HG02759 (cell line): ENCODE measurements around the gene ARMS2.

Source experiments
- ATAC-seq: cut with Tn5 transposase; IDR thresholded peaks from one replicate; pipeline ENCODE4 v1.9.1; 2021; ENCODE audit warnings: mild to moderate bottlenecking, moderate library complexity; ENCODE audit not compliant: unreplicated experiment

The ARMS2 gene

DNA sequence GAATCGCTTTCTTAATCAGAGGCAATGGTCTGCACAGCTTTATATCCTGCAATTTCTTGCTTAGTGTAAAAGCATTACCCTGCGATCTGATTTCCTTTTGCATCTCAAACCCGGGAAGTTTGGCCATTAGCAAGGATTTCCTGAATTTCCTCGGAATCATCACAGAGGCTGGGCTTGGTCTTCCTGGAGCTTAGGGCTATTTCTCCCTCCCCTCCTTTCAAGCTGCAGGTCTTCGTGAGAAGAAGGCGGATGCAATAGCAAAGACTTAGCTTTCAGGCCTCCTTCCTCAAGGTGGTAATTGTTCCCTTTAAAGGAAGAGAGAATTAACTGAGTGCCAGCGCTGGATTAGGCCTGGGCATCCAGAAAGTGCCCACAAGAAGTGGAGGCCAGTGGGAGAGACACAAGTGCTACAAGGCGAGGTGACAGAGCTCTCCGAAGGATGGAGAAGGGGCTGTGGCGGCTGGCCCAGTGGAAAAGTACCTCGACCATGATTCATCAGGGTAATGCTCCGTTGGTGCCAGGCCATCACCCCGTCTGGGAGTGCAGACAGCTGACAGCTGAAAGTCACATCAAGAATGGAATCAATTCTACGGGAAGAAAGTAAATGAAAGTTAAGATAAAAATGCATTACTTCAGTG lies 4.0 kb upstream of the ARMS2 start:
- no peak for ATAC-seq

DNA sequence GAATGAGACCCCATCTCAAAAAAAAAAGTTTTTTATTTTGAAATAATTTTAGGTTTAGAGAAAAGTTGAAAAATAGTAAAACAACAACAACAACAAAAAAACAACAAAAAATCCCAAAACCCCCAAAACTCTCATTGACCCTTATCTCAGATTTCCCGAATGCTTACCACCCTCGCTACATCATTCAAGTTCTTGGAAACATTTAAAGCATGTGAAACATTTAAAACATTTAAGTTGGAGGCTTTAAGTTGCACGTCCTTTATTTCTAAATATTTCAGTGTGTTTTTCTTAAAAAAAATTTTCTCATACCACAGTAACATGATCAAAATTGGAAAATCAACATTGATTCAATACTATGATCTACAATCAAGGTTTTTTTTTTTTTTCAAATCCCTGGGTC lies 382 bp upstream of the ARMS2 start:
- no peak for ATAC-seq

DNA sequence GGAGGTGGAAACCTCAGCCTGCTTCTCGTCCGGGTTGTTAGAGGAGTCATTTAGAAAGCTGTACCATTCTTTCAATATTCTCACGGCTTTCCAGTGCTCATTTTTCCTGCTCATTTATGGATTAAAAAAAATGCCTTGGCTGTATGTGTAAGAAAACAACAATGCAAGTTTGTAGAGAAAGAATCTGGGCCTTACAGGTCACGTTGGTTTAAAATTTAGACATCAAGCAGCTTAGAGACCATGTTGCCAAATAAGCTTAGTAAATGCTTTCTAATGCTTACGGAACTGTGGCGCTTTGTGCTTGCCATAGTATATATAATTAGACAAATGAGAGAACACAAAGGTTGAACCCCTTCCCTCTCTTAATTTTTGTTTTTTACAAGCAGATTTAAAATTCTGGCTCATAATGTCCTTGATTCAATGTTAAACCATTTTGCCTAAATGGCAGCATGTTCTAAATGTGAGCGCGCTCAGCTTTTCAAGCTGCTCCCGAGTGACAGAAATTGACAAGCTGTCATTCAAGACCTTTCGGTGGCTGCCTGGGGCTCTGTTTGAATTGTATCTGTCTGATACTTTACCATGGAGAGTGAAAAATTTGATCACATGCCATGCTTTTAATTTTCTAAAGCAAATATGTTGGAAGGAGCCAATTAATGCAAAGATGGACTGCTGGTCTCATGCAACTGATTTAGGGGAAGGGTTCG lies 1.1 kb downstream of the ARMS2 start:
- no peak for ATAC-seq

DNA sequence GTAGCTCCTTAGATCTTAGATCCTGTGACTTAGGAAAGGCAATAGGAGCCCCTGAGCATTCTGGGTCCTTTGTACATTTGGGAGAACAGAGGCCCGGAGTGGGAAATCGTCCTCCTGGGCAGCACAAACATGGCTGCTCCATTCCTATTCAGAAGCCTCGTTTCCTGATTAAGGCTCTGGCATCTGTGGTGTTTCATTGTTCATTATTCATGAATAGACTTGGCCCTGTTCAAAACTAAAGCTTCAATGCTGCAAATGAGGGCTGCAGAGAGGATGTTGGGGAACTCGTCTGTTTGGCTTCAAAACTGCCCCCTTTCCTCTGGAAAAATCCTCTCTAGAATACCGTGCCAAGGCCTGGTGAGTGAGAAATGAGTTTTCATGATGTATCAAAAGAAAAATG lies 3.5 kb downstream of the ARMS2 start:
- no peak for ATAC-seq

DNA sequence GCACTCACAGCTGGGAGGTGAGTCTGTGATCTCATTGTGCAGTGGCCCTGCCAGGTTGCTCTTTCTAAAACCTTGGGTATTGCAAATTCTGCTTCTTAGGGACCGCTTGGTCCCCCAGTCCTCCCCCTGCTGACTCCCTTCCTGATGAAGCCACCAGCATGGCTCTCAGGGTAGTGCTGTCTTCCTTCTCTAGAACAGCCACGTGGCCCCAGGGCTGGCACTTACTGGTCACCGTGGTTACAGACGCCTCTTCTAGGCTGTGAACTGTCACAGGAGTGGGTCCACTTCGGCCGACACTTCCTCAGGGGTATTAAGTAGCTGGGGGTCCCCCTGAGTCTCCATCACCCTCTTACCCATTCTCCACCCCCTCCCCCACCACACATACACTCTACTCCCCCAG lies 4.2 kb downstream of the ARMS2 start:
- no peak for ATAC-seq

DNA sequence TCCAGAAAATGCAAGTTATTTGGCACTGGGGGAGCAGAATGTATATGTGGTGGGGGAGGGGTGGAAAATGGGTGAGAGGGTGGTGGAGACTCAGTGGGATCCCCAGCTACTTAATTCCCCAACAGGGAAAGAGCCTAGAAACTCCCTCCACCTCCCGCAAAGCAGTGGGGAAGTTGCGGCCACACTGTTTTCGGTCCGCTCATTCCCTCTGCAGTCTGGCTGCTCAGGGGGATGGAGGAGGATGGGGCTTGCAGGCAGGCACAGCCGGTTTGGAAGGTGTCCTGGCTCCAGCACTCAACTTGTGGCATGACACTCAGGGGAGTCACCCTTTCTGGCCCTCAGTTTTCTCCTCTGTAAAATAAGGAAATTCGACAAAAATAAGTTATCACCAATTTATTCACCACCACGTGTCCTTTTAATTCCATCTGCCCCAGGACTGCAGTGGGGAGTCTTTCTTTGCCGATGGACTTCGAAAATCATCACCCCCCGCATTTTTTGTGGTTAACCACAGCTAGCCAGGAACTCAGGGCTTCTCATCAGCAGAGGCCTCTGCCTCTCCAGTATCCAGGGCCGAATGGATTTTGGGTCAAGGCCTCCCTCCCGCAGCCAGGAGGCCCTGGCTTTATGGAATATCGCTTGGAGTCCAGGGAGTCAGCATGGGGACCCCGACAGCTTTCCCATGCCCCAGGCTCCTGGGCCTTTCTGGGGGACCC lies 5.3 kb downstream of the ARMS2 start:
- no peak for ATAC-seq

DNA sequence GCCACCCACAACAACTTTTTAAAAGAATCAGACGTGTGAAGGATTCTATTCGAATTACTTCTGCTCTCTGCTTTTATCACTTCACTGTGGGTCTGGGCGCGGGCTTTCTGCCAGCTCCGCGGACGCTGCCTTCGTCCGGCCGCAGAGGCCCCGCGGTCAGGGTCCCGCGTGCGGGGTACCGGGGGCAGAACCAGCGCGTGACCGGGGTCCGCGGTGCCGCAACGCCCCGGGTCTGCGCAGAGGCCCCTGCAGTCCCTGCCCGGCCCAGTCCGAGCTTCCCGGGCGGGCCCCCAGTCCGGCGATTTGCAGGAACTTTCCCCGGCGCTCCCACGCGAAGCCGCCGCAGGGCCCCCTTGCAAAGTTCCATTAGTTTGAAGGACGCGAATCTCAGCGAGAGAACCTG lies 6.4 kb downstream of the ARMS2 start:
- ATAC-seq, result no peak

DNA sequence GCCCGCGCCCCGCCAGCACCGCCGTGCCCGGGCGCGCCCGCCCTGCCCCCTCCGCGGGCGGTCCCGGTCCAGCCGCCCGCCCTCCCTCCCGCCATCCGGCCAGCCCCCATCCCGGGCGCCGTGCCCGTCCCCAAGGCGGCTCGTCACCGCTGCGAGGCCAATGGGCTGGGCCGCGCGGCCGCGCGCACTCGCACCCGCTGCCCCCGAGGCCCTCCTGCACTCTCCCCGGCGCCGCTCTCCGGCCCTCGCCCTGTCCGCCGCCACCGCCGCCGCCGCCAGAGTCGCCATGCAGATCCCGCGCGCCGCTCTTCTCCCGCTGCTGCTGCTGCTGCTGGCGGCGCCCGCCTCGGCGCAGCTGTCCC lies 6.9 kb downstream of the ARMS2 start, which contains the start of gene HTRA1:
Gene HTRA1 (plus strand): TSS at position 187 of the 362 bp plus-strand sequence. CDS start 100 bp downstream, at position 287.
- ATAC-seq, result no peak

DNA sequence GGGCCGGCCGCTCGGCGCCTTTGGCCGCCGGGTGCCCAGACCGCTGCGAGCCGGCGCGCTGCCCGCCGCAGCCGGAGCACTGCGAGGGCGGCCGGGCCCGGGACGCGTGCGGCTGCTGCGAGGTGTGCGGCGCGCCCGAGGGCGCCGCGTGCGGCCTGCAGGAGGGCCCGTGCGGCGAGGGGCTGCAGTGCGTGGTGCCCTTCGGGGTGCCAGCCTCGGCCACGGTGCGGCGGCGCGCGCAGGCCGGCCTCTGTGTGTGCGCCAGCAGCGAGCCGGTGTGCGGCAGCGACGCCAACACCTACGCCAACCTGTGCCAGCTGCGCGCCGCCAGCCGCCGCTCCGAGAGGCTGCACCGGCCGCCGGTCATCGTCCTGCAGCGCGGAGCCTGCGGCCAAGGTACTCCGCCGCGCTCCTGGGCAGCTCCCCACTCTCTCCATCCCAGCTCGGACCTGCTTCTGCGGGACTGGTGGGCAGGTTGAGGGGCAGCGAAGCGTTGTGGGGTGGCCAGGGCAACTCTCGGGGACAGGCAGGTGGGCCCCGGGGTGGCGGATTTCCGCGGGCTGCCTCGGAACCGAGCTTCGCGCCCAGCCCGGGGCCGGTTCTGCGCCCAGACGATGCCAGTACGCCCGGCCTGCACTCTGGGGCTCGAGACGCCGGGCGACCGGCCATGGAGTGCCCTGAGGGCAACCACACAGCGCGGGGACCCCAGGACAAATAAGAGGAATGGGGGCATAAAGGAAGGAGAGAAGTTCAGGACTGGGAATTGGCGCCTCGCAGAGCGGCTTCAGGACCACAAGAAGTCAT lies 7.5 kb downstream of the ARMS2 start:
- ATAC-seq, result no peak

DNA sequence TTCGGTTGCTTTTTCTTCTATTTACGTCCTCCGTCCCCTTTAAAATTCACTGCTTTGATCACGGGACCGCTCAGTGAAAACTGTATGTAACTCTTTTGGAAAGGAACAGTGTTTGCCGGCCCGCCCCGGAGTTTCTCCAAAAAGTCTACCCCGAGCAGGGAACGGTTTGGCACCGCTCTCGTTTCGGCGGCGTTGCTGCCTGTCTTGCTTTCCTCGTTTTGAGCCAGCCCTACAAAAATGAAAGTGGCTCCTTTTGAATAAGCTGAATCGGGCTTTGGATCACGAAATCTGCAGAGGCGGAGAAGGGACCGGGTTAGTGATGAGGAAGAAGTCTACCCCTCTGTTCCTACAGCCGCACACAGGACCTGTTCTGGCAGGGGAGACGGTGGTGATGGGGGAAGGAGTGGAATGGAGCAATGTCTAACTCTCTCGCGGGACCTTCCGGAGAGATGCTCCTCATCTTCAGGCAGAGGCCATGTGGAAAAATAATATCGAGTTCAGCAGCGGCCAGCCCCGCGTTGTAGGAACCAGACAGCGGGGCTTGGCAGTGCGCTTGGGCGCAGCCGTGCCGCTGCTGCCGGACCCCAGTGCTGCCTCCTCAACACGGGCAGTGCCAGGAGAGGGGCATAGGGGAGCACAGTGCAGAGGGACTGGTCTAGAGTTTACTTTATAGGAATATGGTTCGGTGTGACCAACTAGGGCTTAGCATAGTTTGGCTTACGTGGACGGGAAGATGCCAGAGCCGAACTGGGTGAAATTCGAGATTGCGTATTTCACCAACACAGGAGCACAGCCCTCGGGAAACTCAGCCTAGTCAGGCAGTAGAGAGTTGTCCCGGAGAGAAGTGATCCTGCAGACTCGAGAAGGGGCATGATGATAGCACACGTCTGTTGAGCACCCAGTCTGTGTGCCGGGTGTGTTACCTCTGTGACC lies 8.3 kb downstream of the ARMS2 start:
- no peak for ATAC-seq

DNA sequence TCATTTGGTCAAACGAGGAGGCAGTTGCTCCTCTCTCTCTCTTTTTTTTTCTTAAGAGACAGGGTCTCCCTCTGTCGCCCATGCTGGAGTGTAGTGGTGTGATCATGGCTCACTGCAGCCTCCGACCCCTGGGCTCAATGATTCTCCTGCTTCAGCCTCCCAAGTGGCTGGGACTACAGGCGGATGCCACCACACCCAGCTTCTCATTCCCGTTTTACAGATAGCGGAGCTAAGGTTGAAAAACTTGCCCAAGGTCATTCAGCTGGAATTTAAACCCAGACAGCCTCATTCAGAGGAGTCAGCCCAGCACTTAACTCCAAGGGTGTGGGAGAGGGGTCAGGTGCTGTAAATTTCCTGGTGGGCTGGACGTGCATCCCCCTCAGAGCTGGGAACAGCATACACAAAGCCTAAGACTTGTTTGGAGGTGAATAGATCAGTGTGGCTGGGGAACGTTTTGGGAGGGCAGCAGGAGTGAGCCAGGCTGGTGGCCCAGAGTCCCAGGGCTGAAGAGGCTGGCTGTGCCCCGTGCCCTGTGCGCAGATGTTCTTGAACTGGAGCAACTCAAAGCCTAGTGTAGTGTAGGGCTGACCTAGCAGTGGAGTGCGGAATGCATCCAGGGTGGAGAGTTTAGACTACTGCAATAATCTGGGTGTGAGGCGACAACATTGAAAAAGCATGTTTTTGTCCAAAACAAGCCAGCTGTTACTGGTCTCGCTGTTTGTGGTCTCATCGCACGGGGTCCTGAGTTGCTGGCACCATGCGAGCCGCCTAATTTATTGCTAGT lies 9.2 kb downstream of the ARMS2 start:
- ATAC-seq, result no peak

DNA sequence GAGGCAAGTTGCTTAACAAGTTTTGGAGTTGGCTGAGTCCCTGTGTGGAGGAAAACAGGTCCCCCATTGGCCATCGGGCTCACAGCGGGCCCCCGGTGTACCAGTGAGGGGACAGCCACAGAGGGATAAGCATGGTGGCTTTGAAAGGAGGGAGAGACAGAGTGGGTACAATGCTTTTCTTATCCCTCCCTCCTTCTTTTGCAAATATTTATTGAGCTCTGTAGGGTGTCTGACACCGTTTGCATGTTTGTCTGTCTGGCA lies 9.7 kb downstream of the ARMS2 start:
- ATAC-seq, result no peak

DNA sequence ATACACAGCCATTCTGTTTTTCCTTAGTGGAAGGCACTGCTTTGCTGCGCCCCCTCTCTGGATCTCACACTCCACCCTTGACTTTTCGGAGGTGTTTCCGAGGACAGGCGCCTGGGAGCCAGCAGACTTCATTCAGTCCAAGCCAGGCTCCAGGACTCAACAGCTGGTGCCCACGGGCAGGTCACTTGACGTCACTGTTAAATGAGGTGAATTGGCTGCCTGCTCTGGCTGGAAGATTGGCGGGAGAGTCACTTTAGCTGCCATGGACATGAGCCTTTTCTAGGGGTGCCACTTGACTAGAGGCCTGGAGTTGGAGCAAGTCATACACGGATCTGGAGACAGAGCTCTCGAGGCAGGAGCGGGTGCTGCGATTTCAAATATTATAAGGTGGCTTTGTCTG lies 10.1 kb downstream of the ARMS2 start:
- ATAC-seq, result no peak

DNA sequence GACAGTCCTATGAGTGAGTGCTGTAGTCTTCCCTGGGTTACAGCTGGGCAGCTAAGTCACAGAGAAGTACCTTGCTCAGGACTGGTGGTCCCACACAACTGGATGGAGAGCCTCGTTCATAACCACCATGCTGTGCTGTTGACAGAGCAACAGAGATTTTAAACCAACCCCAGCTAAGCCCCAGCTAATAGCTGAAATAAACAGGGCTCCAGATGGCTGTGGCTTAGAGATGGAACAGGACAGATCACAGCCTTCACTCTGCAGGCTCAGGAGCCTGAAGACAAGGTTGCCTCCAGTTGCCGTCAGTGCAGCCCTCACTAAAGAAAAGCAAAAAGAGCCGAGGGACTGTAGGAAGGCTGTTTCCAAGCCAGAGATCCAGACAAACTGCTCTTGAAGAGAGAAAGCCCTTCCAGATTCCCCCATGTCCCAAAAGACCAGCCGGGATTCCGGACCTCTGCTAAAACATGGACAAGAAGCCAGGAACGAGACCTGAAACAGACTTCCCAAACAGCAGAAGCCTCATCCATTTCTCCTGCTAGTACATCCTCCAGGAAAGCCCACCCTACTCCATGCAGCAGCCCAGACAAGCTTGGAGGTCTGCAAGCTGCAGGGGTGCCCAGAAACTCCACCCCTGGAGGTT lies 11.1 kb downstream of the ARMS2 start:
- ATAC-seq, result no peak

DNA sequence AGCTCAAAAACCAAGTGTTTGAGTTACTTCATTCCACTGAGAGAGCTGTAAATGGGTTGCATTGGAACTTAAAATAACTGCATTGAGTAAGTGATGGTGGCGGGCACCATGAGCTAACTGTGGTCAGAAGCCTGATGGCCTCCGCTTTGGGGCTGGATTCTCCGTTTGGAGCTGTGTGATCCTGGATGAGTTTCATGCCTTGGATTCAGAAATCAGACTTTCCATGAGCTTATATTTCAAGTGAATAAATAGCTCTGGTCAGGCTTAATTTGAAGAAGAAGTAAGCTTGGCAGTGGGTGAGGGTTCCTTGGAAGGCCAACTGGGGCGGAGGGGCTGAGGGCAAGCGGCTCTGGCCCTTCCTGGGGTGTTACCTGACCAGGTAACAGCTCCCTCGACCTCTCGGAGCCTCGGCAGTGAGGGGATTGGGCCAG lies 12.5 kb downstream of the ARMS2 start:
- no peak for ATAC-seq

DNA sequence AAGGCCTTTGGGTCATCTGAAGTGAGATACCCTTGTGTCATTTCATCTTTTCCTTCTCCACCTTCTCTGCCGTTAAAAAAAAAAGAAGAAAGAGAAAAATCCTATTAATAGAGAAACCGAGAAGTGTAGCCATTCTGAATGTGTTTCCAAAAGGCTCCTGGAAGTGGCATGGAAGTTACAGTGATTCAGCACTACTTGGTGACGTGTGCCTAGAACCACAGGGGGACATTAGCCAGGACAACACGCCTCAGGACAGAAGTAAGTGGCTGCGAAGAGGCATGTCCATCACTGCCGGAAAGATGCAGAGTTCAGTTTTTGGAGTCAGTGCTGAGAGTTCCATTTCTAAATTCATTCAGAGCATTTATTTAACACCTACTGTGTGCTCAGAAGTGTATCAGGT lies 13.2 kb downstream of the ARMS2 start:
- no peak for ATAC-seq

DNA sequence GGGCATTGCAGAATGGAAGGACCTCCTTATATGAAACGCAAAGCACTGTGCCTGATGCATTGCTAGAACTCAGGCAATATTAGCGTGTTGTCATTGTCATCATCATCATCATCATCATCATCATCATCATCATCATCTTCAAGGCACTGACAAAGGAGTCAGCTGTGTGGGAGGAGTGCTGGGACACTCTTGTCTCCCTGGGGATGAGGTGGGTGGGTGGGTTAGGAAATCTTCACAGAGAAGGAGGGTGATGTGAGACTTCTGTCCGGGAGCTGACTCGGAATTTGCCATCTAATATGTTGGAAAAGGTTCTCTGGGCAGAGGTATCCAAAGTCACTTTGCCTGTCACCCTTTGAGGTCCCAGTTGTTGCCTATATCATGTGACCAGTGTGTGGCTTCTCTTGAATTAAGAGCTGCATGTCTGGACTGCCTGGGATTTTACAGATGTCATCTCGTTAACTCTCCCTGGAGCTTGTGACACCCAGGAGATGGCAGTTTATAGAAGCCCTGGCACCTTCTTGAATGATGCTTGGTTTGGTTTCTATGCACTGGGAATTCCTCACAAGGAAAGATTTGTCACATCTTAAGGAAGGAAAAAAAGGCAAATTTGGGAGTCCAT lies 14.0 kb downstream of the ARMS2 start:
- ATAC-seq, result no peak

DNA sequence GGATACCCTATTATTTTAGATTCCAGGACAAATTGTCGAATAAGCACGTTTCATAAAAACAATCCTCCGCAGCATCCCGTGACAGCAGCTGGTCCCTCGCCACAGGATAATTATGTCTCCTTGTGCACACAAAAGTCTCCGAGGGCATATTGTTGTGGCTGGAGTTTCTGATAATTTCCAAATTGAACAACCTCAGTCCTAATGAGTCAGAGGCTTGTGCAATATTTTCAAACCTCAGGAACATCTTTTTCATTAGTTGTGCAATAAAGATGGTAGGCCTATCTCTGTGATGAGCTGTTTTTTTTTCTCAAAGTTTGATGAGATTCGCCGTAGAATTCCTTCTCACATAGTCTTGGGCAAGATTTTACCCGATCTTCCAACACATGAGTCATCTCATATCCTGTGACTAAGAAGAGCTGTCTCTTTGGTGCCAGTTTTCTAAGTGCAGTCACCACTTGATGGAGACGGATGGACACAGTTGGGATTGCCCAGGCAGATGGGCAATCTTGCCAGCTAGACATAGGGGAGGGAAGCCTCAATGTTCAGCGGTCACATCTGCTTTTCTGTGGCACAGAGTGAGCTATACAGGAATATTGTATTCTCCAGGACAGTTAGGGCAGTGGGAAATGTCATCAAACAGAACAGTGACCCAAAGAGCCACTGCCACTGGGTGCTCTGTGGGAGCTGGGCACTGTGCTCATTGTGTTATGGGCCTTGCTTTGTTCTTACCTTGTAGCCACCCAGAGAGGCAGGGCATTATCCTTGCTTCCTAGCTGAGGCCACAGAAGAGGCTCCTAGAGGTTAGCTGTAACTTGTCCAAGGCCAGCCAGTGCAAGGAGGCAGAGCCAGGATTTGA lies 14.7 kb downstream of the ARMS2 start:
- no peak for ATAC-seq
